Measurements from ENCODE around the gene DPYSL5. TPM values are rescaled to one million over a fixed set of nuclear protein-coding genes. Genes with fewer than 3 reads are reported as not detected.

The DPYSL5 gene
- total and polyA plus RNA-seq, 2 donors (not counting 1 experiment from before 2014, with no cell fraction given) = not detected

- H3K4me3 ChIP-seq (replicated peaks in 1 of 4; ENCODE audit: control extremely low read depth in 1 of 4, insufficient read depth in 1 of 4, low read depth in 3 of 4, low read length in 4 of 4) = no peak overlapping the region
- H3K27me3 ChIP-seq (ENCODE audit: control insufficient read depth, insufficient read depth, low read length) = peaks cover 12% of the 10 kb centered on the region
- no peak for DNase-seq (ENCODE audit: low read depth in 2 of 2)
Measured at GRCh38 chr2:26934985-26935384, 87.1 kb downstream of the DPYSL5 start.

GRCh38 chr2:26936855-26937254, 88.9 kb downstream of the DPYSL5 start:
- Histone ChIP-seq H3K27me3 (ENCODE audit: control insufficient read depth, insufficient read depth, low read length) (peaks cover 12% of the 10 kb centered on the region), H3K4me3 (replicated peaks in 1 of 4; ENCODE audit: control extremely low read depth in 1 of 4, insufficient read depth in 1 of 4, low read depth in 3 of 4, low read length in 4 of 4) (no peak overlapping the region), H3K79me2 (ENCODE audit: control insufficient read depth, insufficient read depth, low read length) (no peaks in the 10 kb centered on the region), H2AFZ (ENCODE audit: low read length) (no peak overlapping the region), H3K27ac (ENCODE audit: insufficient read depth, low read length) (no peak overlapping the region), H3K4me1 (ENCODE audit: control insufficient read depth, extremely low read depth, insufficient read depth, low read length) (no peaks in the 10 kb centered on the region), H3K4me2 (ENCODE audit: extremely low read depth, insufficient read depth, low read length) (no peak overlapping the region), H3K9me3 (ENCODE audit: control insufficient read depth, insufficient read depth, low read depth, low read length) (no peaks in the 10 kb centered on the region), H3K9ac (ENCODE audit: insufficient read depth, low read length) (no peak overlapping the region), H4K20me1 (ENCODE audit: control insufficient read depth, extremely low read depth, insufficient read depth, low read length) (no peaks in the 10 kb centered on the region), H3K36me3 (ENCODE audit: control insufficient read depth, insufficient read depth, low read length) (no peaks in the 10 kb centered on the region)
- no peak for DNase-seq (ENCODE audit: low read depth in 2 of 2)
- TF ChIP-seq CTCF (conservative IDR thresholded peaks at IDR 0.05 in 1 of 2, IDR thresholded peaks at IDR 0.05 in 1 of 2; ENCODE audit: low read depth in 1 of 2, low read length in 2 of 2) (no peak), EZH2 (IDR thresholded peaks at IDR 0.05; ENCODE audit: low read length, missing control alignments) (no peak)

More at GRCh38 chr2:26934985-26935384, 87.1 kb downstream of the DPYSL5 start:
- H2AFZ ChIP-seq (ENCODE audit: low read length) = no peak overlapping the region
- no peak overlapping the region for H3K27ac ChIP-seq (ENCODE audit: insufficient read depth, low read length)
- no peaks in the 10 kb centered on the region for H3K4me1 ChIP-seq (ENCODE audit: control insufficient read depth, extremely low read depth, insufficient read depth, low read length)
- H3K9me3 ChIP-seq (ENCODE audit: control insufficient read depth, insufficient read depth, low read depth, low read length) = no peaks in the 10 kb centered on the region
- H4K20me1 ChIP-seq (ENCODE audit: control insufficient read depth, extremely low read depth, insufficient read depth, low read length) = no peaks in the 10 kb centered on the region
- H3K4me2 ChIP-seq (ENCODE audit: extremely low read depth, insufficient read depth, low read length) = no peak overlapping the region
- H3K79me2 ChIP-seq (ENCODE audit: control insufficient read depth, insufficient read depth, low read length) = no peaks in the 10 kb centered on the region
- H3K9ac ChIP-seq (ENCODE audit: insufficient read depth, low read length) = no peak overlapping the region
- TF ChIP-seq EZH2 (IDR thresholded peaks at IDR 0.05; ENCODE audit: low read length, missing control alignments) (no peak), CTCF (conservative IDR thresholded peaks at IDR 0.05 in 1 of 2, IDR thresholded peaks at IDR 0.05 in 1 of 2; ENCODE audit: low read depth in 1 of 2, low read length in 2 of 2) (no peak)
- no peaks in the 10 kb centered on the region for H3K36me3 ChIP-seq (ENCODE audit: control insufficient read depth, insufficient read depth, low read length)

- no peaks in the 10 kb centered on the region for H4K20me1 ChIP-seq (ENCODE audit: control insufficient read depth, extremely low read depth, insufficient read depth, low read length)
- DNase-seq (ENCODE audit: low read depth in 2 of 2) = no peak
- H3K4me3 ChIP-seq (replicated peaks in 1 of 4; ENCODE audit: control extremely low read depth in 1 of 4, insufficient read depth in 1 of 4, low read depth in 3 of 4, low read length in 4 of 4) = no peak overlapping the region
- H3K9me3 ChIP-seq (ENCODE audit: control insufficient read depth, insufficient read depth, low read depth, low read length) = no peaks in the 10 kb centered on the region
- H3K27me3 ChIP-seq (ENCODE audit: control insufficient read depth, insufficient read depth, low read length) = peaks cover 16% of the 10 kb centered on the region
- no peak overlapping the region for H3K4me2 ChIP-seq (ENCODE audit: extremely low read depth, insufficient read depth, low read length)
- no peak overlapping the region for H3K27ac ChIP-seq (ENCODE audit: insufficient read depth, low read length)
- H3K79me2 ChIP-seq (ENCODE audit: control insufficient read depth, insufficient read depth, low read length) = no peaks in the 10 kb centered on the region
- no peaks in the 10 kb centered on the region for H3K36me3 ChIP-seq (ENCODE audit: control insufficient read depth, insufficient read depth, low read length)
- H2AFZ ChIP-seq (ENCODE audit: low read length) = no peak overlapping the region
- H3K4me1 ChIP-seq (ENCODE audit: control insufficient read depth, extremely low read depth, insufficient read depth, low read length) = no peaks in the 10 kb centered on the region
- TF ChIP-seq EZH2 (IDR thresholded peaks at IDR 0.05; ENCODE audit: low read length, missing control alignments) (no peak), CTCF (conservative IDR thresholded peaks at IDR 0.05 in 1 of 2, IDR thresholded peaks at IDR 0.05 in 1 of 2; ENCODE audit: low read depth in 1 of 2, low read length in 2 of 2) (no peak)
- no peak overlapping the region for H3K9ac ChIP-seq (ENCODE audit: insufficient read depth, low read length)
Measured at GRCh38 chr2:26938399-26939118, 90.6 kb downstream of the DPYSL5 start.
